Thymus (tissue), 11 donors: ENCODE measurements around the gene NLGN1. TPM values are rescaled to one million over a fixed set of nuclear protein-coding genes. Genes with fewer than 3 reads are reported as not detected.

Source experiments
- DNase-seq, 9 donors: peaks; one replicate each; pipeline ENCODE4 v3.0.0-alpha.2; 2013; ENCODE audit warnings: low spot score in 9 of 9, low read depth in 6 of 9, missing footprints in 1 of 9
- H3K27ac ChIP-seq, 2 donors: one replicate each; pipeline ENCODE4 v1.5.1; 2013; ENCODE audit warnings: control low read depth in 1 of 2, low read depth in 1 of 2, low read length in 1 of 2, mild to moderate bottlenecking in 1 of 2, moderate library complexity in 1 of 2
- H3K27me3 ChIP-seq, 2 donors: one replicate each; pipeline ENCODE4 v1.5.1; 2013; ENCODE audit warnings: low read length in 1 of 2; ENCODE audit not compliant: control insufficient read depth in 2 of 2, insufficient read depth in 1 of 2
- H3K36me3 ChIP-seq, 2 donors: one replicate each; pipeline ENCODE4 v1.5.1; 2013; ENCODE audit warnings: low read length in 1 of 2, mild to moderate bottlenecking in 1 of 2, moderate library complexity in 1 of 2; ENCODE audit not compliant: control insufficient read depth in 2 of 2, insufficient read depth in 2 of 2
- H3K4me1 ChIP-seq, 2 donors: one replicate each; pipeline ENCODE4 v1.5.1; 2013; ENCODE audit warnings: low read length in 2 of 2; ENCODE audit not compliant: control insufficient read depth in 2 of 2, insufficient read depth in 2 of 2
- H3K4me3 ChIP-seq, 2 donors: one replicate each; pipeline ENCODE4 v1.5.1; 2013; ENCODE audit warnings: low read length in 2 of 2, control low read depth in 1 of 2, mild to moderate bottlenecking in 1 of 2
- H3K9me3 ChIP-seq, 2 donors: one replicate each; pipeline ENCODE4 v1.5.1; 2013; ENCODE audit warnings: low read length in 1 of 2, mild to moderate bottlenecking in 1 of 2; ENCODE audit not compliant: control insufficient read depth in 2 of 2, insufficient read depth in 1 of 2
- WGBS: extraction: QIAGEN DNeasy Blood & Tissue Kit; methylation state at CpG from one replicate; pipeline ENCODE4 v1.1.7; 2013; 5-methylcytosine and 5-hydroxymethylcytosine counted together
- polyA plus RNA-seq: library from polyadenylated mRNA; stranded (reverse); fragments of 200-250 nt; gene quantifications from one replicate; pipeline ENCODE4 v1.2.3, GENCODE V29; 2013
- total RNA-seq: library from RNA; stranded (reverse); fragments of 120-200 nt; gene quantifications from one replicate; pipeline ENCODE4 v1.2.4, GENCODE V29; 2013
- donor health status: healthy.

Gene NLGN1
- total and polyA plus RNA-seq, 2 donors, result 0.16 to 0.90 TPM

DNA sequence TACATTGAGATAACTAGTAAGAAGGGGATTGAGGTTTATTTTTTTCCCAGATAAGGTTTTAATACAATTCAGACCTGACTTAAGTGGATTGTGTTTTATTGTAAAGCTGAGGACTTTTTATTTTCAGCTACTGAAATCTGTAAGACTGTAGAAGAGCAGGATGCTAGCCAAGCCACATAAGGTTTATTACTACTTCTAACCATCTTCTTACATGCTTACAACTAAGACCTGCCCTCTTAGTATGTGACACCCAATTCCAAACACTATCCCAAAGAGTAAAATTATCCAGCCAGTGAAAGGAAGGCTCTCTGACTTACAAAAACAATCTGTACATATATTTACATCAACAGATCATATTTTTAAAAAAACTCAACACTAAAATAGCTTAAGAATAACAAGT lies 897.1 kb downstream of the NLGN1 start:
- Histone ChIP-seq H3K9me3 (no peaks in the 10 kb centered on the region), H3K36me3 (no peaks in the 10 kb centered on the region), H3K27me3 (no peaks in the 10 kb centered on the region), H3K4me1 (no peaks in the 10 kb centered on the region), H3K27ac (no peak overlapping the region), H3K4me3 (no peak overlapping the region)
- no peak for DNase-seq

DNA sequence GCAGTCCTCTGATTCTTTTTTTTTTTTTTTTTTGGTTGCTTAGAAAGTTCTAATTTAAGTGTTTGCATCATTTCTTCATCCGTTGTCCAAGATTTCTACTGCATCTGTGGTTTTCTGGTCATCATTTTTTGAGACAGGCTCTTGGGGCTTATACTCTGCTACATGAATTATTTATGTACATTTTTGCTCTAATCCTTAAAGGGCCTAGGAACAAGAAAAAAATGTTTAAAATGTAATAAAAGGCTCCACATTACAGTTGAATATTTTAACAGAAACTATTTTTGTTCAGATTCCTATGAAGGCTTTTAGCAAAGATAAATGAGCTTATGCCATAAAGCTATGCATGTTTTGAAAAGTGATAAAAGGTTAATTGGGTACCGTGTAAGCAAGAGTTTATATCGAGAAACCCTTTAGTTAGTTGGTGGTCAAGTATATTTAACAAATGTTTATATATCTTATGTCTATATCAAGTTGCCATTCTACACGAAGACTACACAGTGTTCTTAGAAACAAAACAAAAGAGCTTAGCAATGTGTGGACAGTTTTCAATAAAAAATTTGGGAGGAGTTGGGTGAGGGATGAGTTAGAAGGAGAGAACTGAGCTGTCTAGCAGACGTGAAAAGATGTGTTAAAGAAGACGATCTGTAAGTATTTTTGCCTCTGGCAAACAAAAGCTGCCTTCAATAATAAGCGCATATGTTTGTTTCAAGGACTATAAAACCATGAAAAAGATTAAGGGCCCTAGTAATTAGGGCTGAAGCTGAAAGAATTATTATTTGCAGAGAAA lies 898.0 kb downstream of the NLGN1 start:
- H3K27ac ChIP-seq, result no peak overlapping the region
- H3K4me3 ChIP-seq, result no peak overlapping the region
- no peak for DNase-seq
- no peaks in the 10 kb centered on the region for H3K27me3 ChIP-seq
- H3K36me3 ChIP-seq, result no peaks in the 10 kb centered on the region
- H3K9me3 ChIP-seq, result no peaks in the 10 kb centered on the region
- H3K4me1 ChIP-seq, result no peaks in the 10 kb centered on the region
- 94% methylated on average over 7 of the region's 7 CpGs for WGBS

DNA sequence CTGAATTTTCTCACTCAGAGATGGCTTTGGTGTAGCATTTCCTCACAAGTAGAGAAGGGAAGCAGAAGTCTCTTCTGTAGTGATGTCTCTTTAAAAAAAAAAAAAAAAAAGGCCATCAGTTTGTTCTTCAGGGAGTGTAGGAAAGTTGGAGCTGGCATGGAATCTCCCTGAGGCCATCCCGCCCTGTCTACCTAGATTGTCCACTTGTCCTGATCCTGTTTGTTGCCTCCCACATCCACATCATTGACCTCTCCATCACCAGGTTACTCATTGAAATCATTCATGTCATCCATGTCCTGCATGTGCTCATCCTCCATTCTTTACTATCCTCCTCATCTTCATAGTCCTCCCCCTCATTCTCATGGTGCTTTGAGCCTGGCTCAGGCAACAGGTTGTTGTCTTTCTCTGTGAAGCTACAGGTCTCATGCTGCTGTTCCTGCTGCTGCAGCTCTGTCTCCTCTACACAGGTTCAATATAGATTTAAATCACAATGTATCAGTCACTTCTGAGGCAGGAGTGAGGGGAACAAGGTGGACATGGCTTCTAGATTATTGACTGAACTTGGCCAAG lies 905.3 kb downstream of the NLGN1 start:
- DNase-seq, result no peak
- Histone ChIP-seq H3K4me1 (no peaks in the 10 kb centered on the region), H3K9me3 (no peaks in the 10 kb centered on the region), H3K4me3 (no peak overlapping the region), H3K27me3 (no peaks in the 10 kb centered on the region), H3K36me3 (no peaks in the 10 kb centered on the region), H3K27ac (no peak overlapping the region)
- 100% methylated on average over 1 of the region's 1 CpG for WGBS

DNA sequence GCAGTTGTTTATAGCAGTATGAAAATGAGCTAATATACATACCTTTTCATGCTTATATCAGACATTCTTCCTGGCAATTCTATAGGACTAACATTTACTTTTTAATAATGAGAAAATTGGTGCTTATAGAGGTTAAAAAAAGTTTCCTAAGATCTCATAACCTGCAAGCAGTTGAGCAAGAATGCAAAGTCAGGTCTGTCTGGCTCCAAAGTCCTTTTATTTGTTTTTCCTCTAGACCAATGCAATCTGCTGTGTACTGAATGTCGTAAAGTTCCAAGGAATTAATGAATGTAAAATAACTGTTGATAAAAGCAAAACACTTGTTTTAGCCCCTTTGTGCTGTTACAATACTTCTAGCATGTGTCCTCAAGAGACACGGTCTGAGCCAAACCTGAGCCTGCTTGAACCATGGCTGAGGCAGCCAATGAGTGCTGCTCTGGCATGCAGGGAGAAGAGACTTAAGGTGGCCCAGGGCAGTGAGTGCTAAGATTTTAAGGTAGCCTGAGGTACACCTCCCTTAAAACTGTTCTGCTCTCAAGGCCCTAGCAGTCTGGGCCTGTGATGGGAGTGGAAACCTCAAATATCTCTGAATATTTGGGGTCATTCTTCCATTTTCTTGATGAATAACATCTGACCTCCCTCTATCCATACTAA lies 906.5 kb downstream of the NLGN1 start:
- no peak overlapping the region for H3K27ac ChIP-seq
- H3K36me3 ChIP-seq, result no peaks in the 10 kb centered on the region
- H3K27me3 ChIP-seq, result no peaks in the 10 kb centered on the region
- H3K9me3 ChIP-seq, result no peaks in the 10 kb centered on the region
- no peak for DNase-seq
- no peak overlapping the region for H3K4me3 ChIP-seq
- WGBS, result 68% methylated on average over 2 of the region's 2 CpGs
- no peaks in the 10 kb centered on the region for H3K4me1 ChIP-seq

DNA sequence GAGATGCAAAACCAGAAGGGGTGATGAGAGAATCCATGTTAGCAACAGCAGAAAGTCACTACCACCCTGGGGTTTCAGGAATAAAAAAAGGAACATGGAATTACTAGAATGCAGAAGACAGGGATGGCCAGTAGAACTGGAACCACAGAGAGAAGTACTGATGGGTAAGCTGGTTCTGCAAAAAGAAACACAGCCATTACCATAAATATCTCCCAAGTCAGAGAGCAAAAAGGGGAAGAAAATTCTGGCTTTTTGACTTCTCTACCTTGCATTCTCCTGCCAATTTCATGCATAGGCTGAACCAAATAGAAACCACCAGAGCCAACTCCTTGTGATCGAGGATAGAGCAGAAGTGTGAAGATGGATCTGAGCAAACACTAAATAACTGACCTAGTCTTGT lies 911.2 kb downstream of the NLGN1 start:
- 95% methylated on average over 1 of the region's 1 CpG for WGBS
- Histone ChIP-seq H3K4me1 (no peaks in the 10 kb centered on the region), H3K4me3 (no peak overlapping the region), H3K27ac (no peak overlapping the region), H3K9me3 (no peaks in the 10 kb centered on the region), H3K36me3 (no peaks in the 10 kb centered on the region), H3K27me3 (no peaks in the 10 kb centered on the region)
- DNase-seq, result no peak

DNA sequence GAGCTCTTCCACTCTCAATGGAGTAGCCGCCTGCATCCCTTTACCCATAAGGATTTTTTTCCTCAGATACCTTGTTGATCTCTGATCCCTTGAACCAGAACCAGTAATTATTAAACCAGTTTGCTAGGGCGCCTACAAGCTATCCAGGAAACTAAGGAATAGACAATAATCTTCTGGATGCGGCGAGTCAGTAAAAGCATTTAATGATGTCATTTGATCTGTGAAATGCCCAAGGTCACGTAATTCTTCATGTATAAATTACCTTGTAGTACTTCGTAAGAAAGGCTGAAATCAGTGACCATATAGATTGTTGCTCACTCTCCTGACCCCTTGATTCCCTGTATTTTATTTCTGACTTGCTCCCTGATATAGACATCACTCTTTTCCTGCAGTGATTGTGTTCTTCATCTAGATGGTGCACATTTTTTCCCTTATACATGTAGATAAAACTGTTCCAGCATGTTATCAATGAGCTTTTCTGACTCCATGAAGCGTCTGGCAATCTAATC lies 913.0 kb downstream of the NLGN1 start:
- H3K9me3 ChIP-seq, result no peaks in the 10 kb centered on the region
- no peak overlapping the region for H3K27ac ChIP-seq
- WGBS, result 88% methylated on average over 7 of the region's 7 CpGs
- no peaks in the 10 kb centered on the region for H3K4me1 ChIP-seq
- H3K4me3 ChIP-seq, result no peak overlapping the region
- H3K27me3 ChIP-seq, result no peaks in the 10 kb centered on the region
- DNase-seq, result no peak
- H3K36me3 ChIP-seq, result no peaks in the 10 kb centered on the region

DNA sequence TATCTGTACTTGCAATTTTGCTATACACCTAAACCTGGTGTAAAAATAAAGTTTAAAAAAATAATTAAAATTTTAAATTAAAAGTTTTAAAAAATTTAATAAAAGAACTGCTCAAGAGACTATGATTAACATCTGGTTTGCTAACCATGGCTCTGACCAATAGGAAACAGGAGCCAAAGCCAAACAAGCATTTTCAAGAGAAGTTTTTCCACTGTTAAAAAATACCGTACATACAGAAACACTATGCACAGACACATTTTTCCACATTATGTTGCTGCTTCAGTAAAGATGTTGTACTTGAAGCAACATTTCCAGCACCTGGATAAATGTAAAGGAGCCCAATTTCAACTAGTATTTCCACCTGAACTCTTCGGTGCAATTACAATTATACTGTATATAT lies 917.7 kb downstream of the NLGN1 start:
- no peak for DNase-seq
- WGBS, result 99% methylated on average over 2 of the region's 2 CpGs

DNA sequence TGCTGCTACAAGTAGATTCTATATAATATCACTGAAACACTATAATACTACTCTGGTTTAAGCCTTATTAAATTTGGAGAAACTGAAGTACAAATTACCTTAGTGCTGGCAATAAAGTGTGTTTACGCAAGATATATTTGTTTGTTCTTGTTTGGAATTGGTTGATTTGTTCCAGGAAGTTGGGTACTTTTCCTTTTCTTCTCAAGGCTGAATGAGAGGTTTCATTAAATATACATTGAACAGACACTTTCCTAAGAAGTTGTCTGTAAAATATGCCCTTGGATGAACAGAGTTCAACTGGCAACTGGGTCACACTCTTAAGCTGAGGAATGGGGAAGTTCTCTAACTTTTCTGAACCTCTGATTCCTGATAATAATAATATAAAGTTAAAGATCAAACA lies 919.5 kb downstream of the NLGN1 start:
- Histone ChIP-seq H3K4me1 (no peaks in the 10 kb centered on the region), H3K4me3 (no peak overlapping the region), H3K27ac (no peak overlapping the region), H3K36me3 (no peaks in the 10 kb centered on the region), H3K9me3 (no peaks in the 10 kb centered on the region), H3K27me3 (no peaks in the 10 kb centered on the region)
- no peak for DNase-seq
- 98% methylated on average over 1 of the region's 1 CpG for WGBS

More for the DNA sequence above, 917.7 kb downstream of the NLGN1 start:
- H3K27ac ChIP-seq, result no peak overlapping the region
- no peaks in the 10 kb centered on the region for H3K4me1 ChIP-seq
- H3K9me3 ChIP-seq, result no peaks in the 10 kb centered on the region
- no peak overlapping the region for H3K4me3 ChIP-seq
- no peaks in the 10 kb centered on the region for H3K36me3 ChIP-seq
- H3K27me3 ChIP-seq, result no peaks in the 10 kb centered on the region

DNA sequence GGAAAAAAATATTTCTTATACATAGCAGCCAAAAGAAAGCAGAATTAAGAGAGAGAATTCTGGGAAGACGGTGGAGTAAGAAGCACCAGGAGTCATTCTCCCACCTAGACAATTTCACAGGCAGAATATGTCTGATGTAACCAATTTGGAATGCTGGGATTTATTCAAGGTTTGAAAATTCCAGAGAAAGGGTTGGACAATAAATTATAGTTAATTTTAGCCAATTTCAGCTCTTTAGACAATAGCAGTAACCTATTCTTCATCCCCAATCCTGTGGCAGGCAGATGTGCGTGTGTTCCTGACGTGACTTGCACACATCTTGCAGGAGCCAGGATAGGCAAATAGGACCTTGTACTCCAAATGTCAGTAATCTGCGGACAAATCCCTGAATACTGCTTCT lies 920.6 kb downstream of the NLGN1 start:
- H3K36me3 ChIP-seq, result no peaks in the 10 kb centered on the region
- 96% methylated on average over 4 of the region's 4 CpGs for WGBS
- H3K4me1 ChIP-seq, result no peaks in the 10 kb centered on the region
- no peaks in the 10 kb centered on the region for H3K9me3 ChIP-seq
- no peak for DNase-seq
- no peaks in the 10 kb centered on the region for H3K27me3 ChIP-seq
- no peak overlapping the region for H3K27ac ChIP-seq
- H3K4me3 ChIP-seq, result no peak overlapping the region
